HUES48 (cell line): ENCODE data around the gene C4A.
"Not testable (repeated sequence)": the region's sequence is repeated elsewhere in the genome, so short reads cannot be mapped to it uniquely, and the experiment has no call there.

Source experiments
- H3K27ac ChIP-seq: one replicate; pipeline ENCODE4 v1.7.0; 2013; ENCODE audit warnings: low read depth, low read length, inconsistent platforms
- H3K27me3 ChIP-seq: 2 replicates; pipeline ENCODE4 v1.6.1; 2013; ENCODE audit warnings: mild to moderate bottlenecking, low read length; ENCODE audit not compliant: control insufficient read depth, insufficient read depth
- H3K36me3 ChIP-seq: 2 replicates; pipeline ENCODE4 v1.6.1; 2013; ENCODE audit warnings: low read length; ENCODE audit not compliant: control insufficient read depth, insufficient read depth
- H3K4me1 ChIP-seq: 2 replicates; pipeline ENCODE4 v1.6.1; 2013; ENCODE audit warnings: mild to moderate bottlenecking, low read length; ENCODE audit not compliant: control insufficient read depth, insufficient read depth
- H3K4me3 ChIP-seq: 2 replicates; pipeline ENCODE4 v1.5.1; 2013; ENCODE audit warnings: mild to moderate bottlenecking, low read depth, low read length
- H3K9ac ChIP-seq: 2 replicates; pipeline ENCODE4 v1.6.1; 2013; ENCODE audit warnings: mild to moderate bottlenecking, low read depth, low read length, moderate library complexity
- H3K9me3 ChIP-seq: 2 replicates; pipeline ENCODE4 v1.6.1; 2013; ENCODE audit warnings: low read length; ENCODE audit not compliant: control insufficient read depth, insufficient read depth

The C4A gene

GRCh38 chr6:32046450-32047083 is 64.7 kb downstream of the C4A start:
- no peaks in the 10 kb centered on the region for H3K27me3 ChIP-seq
- no peaks in the 10 kb centered on the region for H3K4me1 ChIP-seq
- no peaks in the 10 kb centered on the region for H3K36me3 ChIP-seq
- no peak overlapping the region for H3K4me3 ChIP-seq
- no peaks in the 10 kb centered on the region for H3K9me3 ChIP-seq
- H3K9ac ChIP-seq: no peak overlapping the region
- H3K27ac ChIP-seq: no peak overlapping the region

DNA sequence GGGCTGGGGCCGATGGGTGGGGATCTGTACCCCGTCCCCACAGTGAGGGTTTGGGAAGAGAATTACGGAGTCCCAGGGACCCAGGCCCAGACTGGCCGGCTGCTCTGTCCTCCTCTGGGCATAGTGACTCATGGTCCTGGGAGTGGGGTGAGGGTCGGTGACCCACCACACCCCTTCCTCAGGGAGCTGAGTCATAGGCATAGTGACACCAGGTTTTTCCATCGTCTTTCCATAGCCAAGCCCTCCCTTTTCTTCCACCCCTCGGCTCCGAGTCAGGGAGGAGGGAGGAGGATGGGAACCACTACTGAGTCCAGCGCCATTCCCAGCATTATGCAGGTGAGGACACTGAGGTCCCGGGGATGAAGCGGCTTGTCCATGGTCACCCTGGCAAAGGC is 65.2 kb downstream of the C4A start:
- Histone ChIP-seq H3K27ac (no peak overlapping the region), H3K27me3 (no peaks in the 10 kb centered on the region), H3K9ac (no peak overlapping the region), H3K36me3 (no peaks in the 10 kb centered on the region), H3K9me3 (no peaks in the 10 kb centered on the region), H3K4me1 (no peaks in the 10 kb centered on the region), H3K4me3 (no peak overlapping the region)

DNA sequence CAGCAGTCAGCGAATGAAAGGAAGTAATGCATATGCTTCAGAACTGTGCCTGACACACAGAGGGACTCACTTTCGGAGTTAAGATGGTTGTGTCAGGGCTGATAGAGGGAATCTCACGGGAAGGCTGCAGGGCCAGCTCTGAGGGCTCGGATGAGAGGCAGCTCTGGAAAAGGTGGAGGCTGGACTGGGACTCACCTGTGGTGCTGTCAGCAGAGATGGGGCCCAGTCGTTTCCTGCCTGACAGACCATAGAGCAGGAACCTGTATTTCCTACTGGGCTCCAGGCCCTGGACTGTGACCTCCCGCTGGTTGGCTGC is 65.6 kb downstream of the C4A start:
- H3K4me1 ChIP-seq: no peaks in the 10 kb centered on the region

DNA sequence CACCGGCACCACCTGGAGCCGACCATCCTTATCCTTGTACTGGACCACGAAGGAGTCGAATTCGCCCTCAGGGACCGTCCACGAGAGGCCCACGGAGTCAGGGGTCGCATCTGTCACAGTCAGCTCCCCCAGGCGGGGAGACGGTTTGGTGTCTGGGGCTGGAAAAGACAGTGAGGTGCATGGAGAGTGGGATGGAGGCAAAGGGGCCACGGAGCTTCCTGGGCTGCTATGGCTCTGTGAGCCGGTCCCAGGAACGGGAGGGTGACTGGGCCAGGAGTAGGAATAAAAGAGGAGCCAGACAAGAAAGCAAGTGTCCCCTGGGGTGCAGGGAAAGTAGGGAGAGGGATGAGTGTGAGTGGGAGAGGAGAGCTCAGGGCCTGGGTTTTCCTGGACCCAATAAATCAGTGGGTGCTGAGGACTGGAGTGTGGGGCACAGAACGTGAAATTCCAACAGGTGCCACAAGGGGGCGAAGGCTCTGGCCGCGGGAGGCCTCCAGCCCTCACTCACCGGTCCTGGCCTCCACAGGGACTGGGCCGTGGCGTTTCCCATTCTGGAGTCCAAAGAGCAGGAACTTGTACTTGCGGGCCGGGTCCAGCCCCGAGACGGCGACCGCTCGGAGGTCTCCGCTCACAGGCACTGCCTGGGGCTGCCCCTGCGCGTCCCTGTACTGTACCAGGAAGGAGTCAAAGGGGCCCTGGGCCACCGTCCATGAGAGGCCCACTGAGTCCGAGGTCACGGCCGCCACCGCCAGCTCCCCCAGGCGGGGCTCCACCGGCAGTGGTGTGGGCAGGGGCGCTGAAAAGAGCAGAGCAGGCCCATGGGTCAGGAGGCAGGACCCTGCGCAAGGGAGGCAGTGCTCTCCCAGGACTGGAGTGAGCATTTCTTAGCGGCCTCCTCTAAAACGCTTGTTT is 66.3 kb downstream of the C4A start:
- H3K4me1 ChIP-seq: no peaks in the 10 kb centered on the region
- no peak overlapping the region for H3K4me3 ChIP-seq
- H3K27ac ChIP-seq: no peak overlapping the region
- H3K9me3 ChIP-seq: no peaks in the 10 kb centered on the region
- no peaks in the 10 kb centered on the region for H3K36me3 ChIP-seq
- H3K9ac ChIP-seq: no peak overlapping the region
- no peaks in the 10 kb centered on the region for H3K27me3 ChIP-seq

More for the DNA sequence above, 65.6 kb downstream of the C4A start:
- H3K27ac ChIP-seq: no peak overlapping the region
- no peak overlapping the region for H3K9ac ChIP-seq
- H3K36me3 ChIP-seq: no peaks in the 10 kb centered on the region
- H3K9me3 ChIP-seq: no peaks in the 10 kb centered on the region
- H3K4me3 ChIP-seq: no peak overlapping the region
- no peaks in the 10 kb centered on the region for H3K27me3 ChIP-seq

DNA sequence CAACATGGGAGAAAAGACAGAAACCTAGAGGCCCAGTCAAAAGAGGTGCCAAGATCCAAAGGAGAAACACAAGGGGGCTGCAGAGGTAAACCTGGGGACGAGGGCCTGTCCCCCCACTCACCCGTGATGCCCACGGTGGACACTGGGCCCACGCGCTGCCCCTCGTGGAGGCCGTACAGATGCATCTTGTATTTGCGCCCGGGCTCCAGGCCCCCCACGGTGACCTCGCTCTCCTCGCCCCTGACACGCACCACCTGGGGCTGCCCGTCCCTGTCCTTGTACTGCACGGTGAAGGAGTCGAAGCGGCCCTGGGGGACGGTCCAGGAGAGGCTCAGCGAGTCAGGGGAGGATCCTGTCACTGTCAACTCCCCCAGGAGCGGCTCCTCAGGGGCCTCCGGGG is 67.3 kb downstream of the C4A start:
- not testable (repeated sequence) for H3K36me3 ChIP-seq, H3K27me3 ChIP-seq, H3K9me3 ChIP-seq, H3K4me1 ChIP-seq, H3K9ac ChIP-seq, H3K27ac ChIP-seq, H3K4me3 ChIP-seq

DNA sequence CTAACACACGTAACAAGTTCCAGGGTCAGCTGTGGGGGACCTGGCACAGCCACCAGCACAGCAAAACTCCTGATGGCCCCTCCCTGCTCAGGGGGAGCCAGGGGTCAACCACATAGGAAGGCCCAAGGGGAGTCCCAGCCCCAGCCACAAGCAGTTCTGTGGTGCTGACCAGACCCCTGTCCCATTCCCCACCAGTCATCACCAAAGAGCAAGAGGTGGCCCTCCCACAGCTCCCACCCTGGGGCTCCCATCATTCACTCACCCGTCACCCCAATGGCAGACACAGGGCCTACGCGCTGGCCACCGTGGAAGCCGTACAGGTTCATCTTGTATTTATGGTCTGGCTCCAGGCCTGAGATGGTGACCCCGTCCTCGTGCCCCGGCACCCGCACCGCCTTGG is 67.9 kb downstream of the C4A start:
- not testable (repeated sequence) for H3K4me3 ChIP-seq, H3K27me3 ChIP-seq, H3K36me3 ChIP-seq, H3K9me3 ChIP-seq, H3K4me1 ChIP-seq, H3K27ac ChIP-seq, H3K9ac ChIP-seq

- H3K36me3 ChIP-seq: no peaks in the 10 kb centered on the region
- no peak overlapping the region for H3K27ac ChIP-seq
- H3K4me3 ChIP-seq: no peak overlapping the region
- H3K9me3 ChIP-seq: no peaks in the 10 kb centered on the region
- no peaks in the 10 kb centered on the region for H3K4me1 ChIP-seq
- no peaks in the 10 kb centered on the region for H3K27me3 ChIP-seq
- H3K9ac ChIP-seq: no peak overlapping the region
These were observed 68.7 kb downstream of the C4A start for GRCh38 chr6:32050562-32050961.
